ENCODE measurements around the gene PLEK.
A peak's percentile ranks its signal among the peaks of the same experiment; 100 is the strongest.
"Not testable (repeated sequence)": the region's sequence is repeated elsewhere in the genome, so short reads cannot be mapped to it uniquely, and the experiment has no call there.

The PLEK gene

DNA sequence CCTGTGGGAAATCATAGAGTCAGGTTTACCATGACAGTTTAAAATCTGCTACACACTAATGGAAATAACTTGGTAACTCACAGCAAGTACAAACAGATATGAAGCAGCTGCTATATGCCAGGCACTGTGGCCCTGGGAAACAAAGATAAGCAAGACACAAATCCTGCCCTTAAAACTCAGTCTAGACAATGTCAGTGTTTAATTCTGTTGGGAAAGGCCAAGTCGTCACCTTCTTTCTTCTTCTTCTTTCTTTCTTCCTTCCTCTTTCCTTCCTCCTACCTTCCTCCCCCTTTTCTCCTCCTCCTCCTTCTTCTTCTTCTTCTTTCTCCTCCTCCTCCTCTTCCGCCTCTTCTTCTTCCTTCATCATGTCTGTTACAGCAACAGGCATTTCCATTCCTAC, 26.8 kb downstream of the PLEK start:
- Histone ChIP-seq H3K27me3 (replicated peaks in 2 of 5; ENCODE audit: control insufficient read depth in 4 of 5, insufficient read depth in 5 of 5, low read length in 4 of 5) (no peaks in the 10 kb centered on the region), H3K4me3 (ENCODE audit: control insufficient read depth in 1 of 7, extremely low read depth in 1 of 7, insufficient read depth in 4 of 7, low read depth in 2 of 7, low read length in 6 of 7) (no peak overlapping the region), H3K4me1 (ENCODE audit: control extremely low read depth in 1 of 4, control insufficient read depth in 4 of 4, insufficient read depth in 4 of 4, low read length in 3 of 4) (peaks cover 4 to 32% (median 23%) of the 10 kb centered on the region in 4 experiments), H3K36me3 (ENCODE audit: control insufficient read depth in 4 of 4, insufficient read depth in 4 of 4, low read length in 3 of 4) (peaks cover 36 to 90% (median 75%) of the 10 kb centered on the region in 4 experiments), H3K27ac (ENCODE audit: insufficient read depth in 1 of 2, low read depth in 1 of 2, low read length in 2 of 2, poor library complexity in 1 of 2, severe bottlenecking in 2 of 2) (no peak overlapping the region), H3K9me3 (ENCODE audit: control extremely low read depth in 1 of 5, control insufficient read depth in 4 of 5, insufficient read depth in 2 of 5, low read depth in 1 of 5, low read length in 4 of 5) (no peaks in the 10 kb centered on the region)
- DNase-seq, result peak in 1 of 3 donors; percentile 71
- WGBS (ENCODE audit: insufficient coverage), result 43% methylated on average over 1 of the region's 2 CpGs
- POLR2A ChIA-PET, result no interaction called here
- CTCF ChIA-PET, result interaction anchor here (0.9 kb wide), 1 partner anchor 26 kb away, joined by 3 read pairs; no protein-coding TSS in a partner anchor

DNA sequence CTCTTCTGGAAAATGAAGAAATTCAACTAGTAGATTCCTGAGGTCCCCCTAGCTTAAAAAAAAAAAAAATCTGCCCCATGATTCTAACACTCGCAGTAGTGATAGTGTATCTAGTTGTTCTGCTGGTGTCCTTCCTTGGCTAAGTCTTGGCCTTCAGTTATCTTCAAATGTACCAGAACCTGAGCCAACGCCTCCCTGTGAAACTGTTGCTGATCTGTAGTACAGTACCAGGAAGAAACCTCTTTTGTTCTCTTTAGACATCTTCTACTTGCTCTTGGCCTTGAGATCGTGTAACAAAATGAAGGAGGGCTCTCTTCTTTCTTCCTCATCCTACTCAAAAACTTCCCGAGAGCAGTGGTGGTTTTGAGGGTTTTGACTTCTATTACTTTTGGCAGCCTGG, 31.0 kb downstream of the PLEK start:
- no peak for DNase-seq
- Histone ChIP-seq H3K9me3 (ENCODE audit: control extremely low read depth in 1 of 5, control insufficient read depth in 4 of 5, insufficient read depth in 2 of 5, low read depth in 1 of 5, low read length in 4 of 5) (peaks cover 0 to 7% (median 3%) of the 10 kb centered on the region in 5 experiments), H3K4me1 (ENCODE audit: control extremely low read depth in 1 of 4, control insufficient read depth in 4 of 4, insufficient read depth in 4 of 4, low read length in 3 of 4) (peaks cover 0 to 7% (median 2%) of the 10 kb centered on the region in 4 experiments), H3K27me3 (replicated peaks in 2 of 5; ENCODE audit: control insufficient read depth in 4 of 5, insufficient read depth in 5 of 5, low read length in 4 of 5) (no peaks in the 10 kb centered on the region), H3K36me3 (ENCODE audit: control insufficient read depth in 4 of 4, insufficient read depth in 4 of 4, low read length in 3 of 4) (peaks cover 29 to 77% (median 56%) of the 10 kb centered on the region in 4 experiments), H3K27ac (ENCODE audit: insufficient read depth in 1 of 2, low read depth in 1 of 2, low read length in 2 of 2, poor library complexity in 1 of 2, severe bottlenecking in 2 of 2) (no peak overlapping the region), H3K4me3 (ENCODE audit: control insufficient read depth in 1 of 7, extremely low read depth in 1 of 7, insufficient read depth in 4 of 7, low read depth in 2 of 7, low read length in 6 of 7) (no peak overlapping the region)
- POLR2A ChIA-PET, result no interaction called here
- 94% methylated on average over 2 of the region's 4 CpGs for WGBS (ENCODE audit: insufficient coverage)
- CTCF ChIA-PET, result no interaction called here

DNA sequence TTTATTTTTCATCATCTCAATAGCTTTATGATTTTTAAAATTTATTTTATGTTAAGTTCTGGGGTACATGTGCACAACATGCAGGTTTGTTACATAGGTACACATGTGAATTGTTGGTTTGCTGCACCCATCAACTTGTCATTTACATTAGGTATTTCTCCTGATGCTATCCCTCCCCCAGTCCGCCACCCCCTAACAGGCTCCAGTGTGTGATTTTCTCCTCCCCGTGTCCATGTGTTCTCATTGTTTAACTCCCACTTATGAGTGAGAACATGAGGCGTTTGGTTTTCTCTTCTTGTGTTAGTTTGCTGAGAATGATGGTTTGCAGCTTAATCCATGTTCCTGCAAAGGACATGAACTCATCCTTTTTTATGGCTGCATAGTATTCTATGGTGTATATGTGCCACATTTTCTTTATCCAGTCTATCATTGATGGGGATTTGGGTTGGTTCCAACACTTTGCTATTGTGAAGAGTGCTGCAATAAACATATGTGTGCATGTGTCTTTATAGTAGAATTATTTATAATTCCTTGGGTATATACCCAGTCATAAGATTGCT, 32.7 kb downstream of the PLEK start:
- H3K4me1 ChIP-seq (ENCODE audit: control extremely low read depth in 1 of 4, control insufficient read depth in 4 of 4, insufficient read depth in 4 of 4, low read length in 3 of 4); H3K9me3 ChIP-seq (ENCODE audit: control extremely low read depth in 1 of 5, control insufficient read depth in 4 of 5, insufficient read depth in 2 of 5, low read depth in 1 of 5, low read length in 4 of 5); POLR2A ChIA-PET; H3K27ac ChIP-seq (ENCODE audit: insufficient read depth in 1 of 2, low read depth in 1 of 2, low read length in 2 of 2, poor library complexity in 1 of 2, severe bottlenecking in 2 of 2); CTCF ChIA-PET; DNase-seq; H3K4me3 ChIP-seq (ENCODE audit: control insufficient read depth in 1 of 7, extremely low read depth in 1 of 7, insufficient read depth in 4 of 7, low read depth in 2 of 7, low read length in 6 of 7); H3K27me3 ChIP-seq (replicated peaks in 2 of 5; ENCODE audit: control insufficient read depth in 4 of 5, insufficient read depth in 5 of 5, low read length in 4 of 5): not testable (repeated sequence)
- WGBS (ENCODE audit: insufficient coverage), result no CpG with 5 or more reads among the region's 3 CpGs
- H3K36me3 ChIP-seq (ENCODE audit: control insufficient read depth in 4 of 4, insufficient read depth in 4 of 4, low read length in 3 of 4), result peaks cover 28 to 62% (median 43%) of the 10 kb centered on the region in 4 experiments

DNA sequence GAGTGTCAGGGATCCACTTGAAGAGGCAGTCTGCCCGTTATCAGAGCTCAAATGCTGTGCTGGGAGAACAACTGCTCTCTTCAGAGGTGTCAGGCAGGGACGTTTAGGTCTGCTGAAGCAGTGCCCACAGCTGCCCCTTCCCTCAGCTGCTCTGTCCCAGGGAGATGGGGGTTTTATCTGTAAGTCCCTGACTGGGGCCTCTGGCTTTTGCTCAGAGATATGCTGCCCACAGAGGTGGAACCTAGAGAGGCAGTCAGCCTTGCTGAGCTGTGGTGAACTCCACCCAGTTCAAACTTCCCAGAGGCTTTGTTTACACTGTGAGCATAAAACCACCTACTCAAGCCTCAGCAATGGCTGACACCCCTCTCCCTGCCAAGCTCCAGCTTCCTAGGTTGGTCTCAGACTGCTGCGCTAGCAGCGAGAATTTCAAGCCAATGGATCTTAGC, 38.1 kb downstream of the PLEK start:
- ChIA-PET POLR2A (no interaction called here), CTCF (interaction anchor here (0.9 to 2.8 kb wide), 4 partner anchors 9 to 51 kb away, joined by 3 to 19 read pairs (median 4); no protein-coding TSS in a partner anchor)
- peak in 2 of 3 donors; percentile 62 to 80 for DNase-seq
- no peak overlapping the region for H3K4me3 ChIP-seq (ENCODE audit: control insufficient read depth in 1 of 7, extremely low read depth in 1 of 7, insufficient read depth in 4 of 7, low read depth in 2 of 7, low read length in 6 of 7)
- H3K4me1 ChIP-seq (ENCODE audit: control extremely low read depth in 1 of 4, control insufficient read depth in 4 of 4, insufficient read depth in 4 of 4, low read length in 3 of 4), result peaks cover 0 to 4% (median 0%) of the 10 kb centered on the region in 4 experiments
- H3K36me3 ChIP-seq (ENCODE audit: control insufficient read depth in 4 of 4, insufficient read depth in 4 of 4, low read length in 3 of 4), result peaks cover 0 to 17% (median 1%) of the 10 kb centered on the region in 4 experiments
- peaks cover 0 to 4% (median under 1%) of the 10 kb centered on the region in 5 experiments for H3K9me3 ChIP-seq (ENCODE audit: control extremely low read depth in 1 of 5, control insufficient read depth in 4 of 5, insufficient read depth in 2 of 5, low read depth in 1 of 5, low read length in 4 of 5)
- 61% methylated on average over 4 of the region's 4 CpGs for WGBS (ENCODE audit: insufficient coverage)
- no peaks in the 10 kb centered on the region for H3K27me3 ChIP-seq (replicated peaks in 2 of 5; ENCODE audit: control insufficient read depth in 4 of 5, insufficient read depth in 5 of 5, low read length in 4 of 5)
- peak overlapping the region in 1 of 2 experiments; percentile 34 for H3K27ac ChIP-seq (ENCODE audit: insufficient read depth in 1 of 2, low read depth in 1 of 2, low read length in 2 of 2, poor library complexity in 1 of 2, severe bottlenecking in 2 of 2)

DNA sequence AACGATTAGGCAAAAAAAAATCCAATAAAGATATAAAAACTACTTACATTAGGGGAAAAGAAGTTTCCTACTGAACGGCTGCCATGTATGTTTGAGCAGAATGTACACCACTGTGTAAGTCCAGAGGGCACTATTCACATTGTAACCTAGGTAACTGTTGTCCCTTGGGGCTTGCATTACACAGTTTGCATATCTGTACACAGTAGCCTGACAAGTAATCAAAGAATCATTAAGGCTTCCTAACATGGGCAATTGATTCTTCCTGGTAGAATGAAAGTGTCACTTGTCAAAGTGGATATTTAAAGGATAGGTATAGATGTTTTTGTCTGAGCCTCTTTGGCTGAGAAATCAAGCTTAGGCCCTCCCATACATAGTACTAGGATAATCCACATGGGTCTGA, 39.1 kb downstream of the PLEK start:
- DNase-seq, result no peak
- H3K27ac ChIP-seq (ENCODE audit: insufficient read depth in 1 of 2, low read depth in 1 of 2, low read length in 2 of 2, poor library complexity in 1 of 2, severe bottlenecking in 2 of 2), result no peak overlapping the region
- no peaks in the 10 kb centered on the region for H3K27me3 ChIP-seq (replicated peaks in 2 of 5; ENCODE audit: control insufficient read depth in 4 of 5, insufficient read depth in 5 of 5, low read length in 4 of 5)
- WGBS (ENCODE audit: insufficient coverage), result 67% methylated on average over 2 of the region's 2 CpGs
- ChIA-PET CTCF (interaction anchor here (1.1 to 2.8 kb wide), 4 partner anchors 11 to 52 kb away, joined by 3 to 19 read pairs (median 6); no protein-coding TSS in a partner anchor), POLR2A (interaction anchor here (1.2 kb wide), 1 partner anchor 11 kb away, joined by 3 read pairs; no protein-coding TSS in a partner anchor)
- H3K9me3 ChIP-seq (ENCODE audit: control extremely low read depth in 1 of 5, control insufficient read depth in 4 of 5, insufficient read depth in 2 of 5, low read depth in 1 of 5, low read length in 4 of 5), result peaks cover 0 to 4% (median 0%) of the 10 kb centered on the region in 5 experiments
- peaks cover 0 to 16% (median 1%) of the 10 kb centered on the region in 4 experiments for H3K36me3 ChIP-seq (ENCODE audit: control insufficient read depth in 4 of 4, insufficient read depth in 4 of 4, low read length in 3 of 4)
- H3K4me3 ChIP-seq (ENCODE audit: control insufficient read depth in 1 of 7, extremely low read depth in 1 of 7, insufficient read depth in 4 of 7, low read depth in 2 of 7, low read length in 6 of 7), result no peak overlapping the region
- H3K4me1 ChIP-seq (ENCODE audit: control extremely low read depth in 1 of 4, control insufficient read depth in 4 of 4, insufficient read depth in 4 of 4, low read length in 3 of 4), result peaks cover 0 to 4% (median 0%) of the 10 kb centered on the region in 4 experiments

DNA sequence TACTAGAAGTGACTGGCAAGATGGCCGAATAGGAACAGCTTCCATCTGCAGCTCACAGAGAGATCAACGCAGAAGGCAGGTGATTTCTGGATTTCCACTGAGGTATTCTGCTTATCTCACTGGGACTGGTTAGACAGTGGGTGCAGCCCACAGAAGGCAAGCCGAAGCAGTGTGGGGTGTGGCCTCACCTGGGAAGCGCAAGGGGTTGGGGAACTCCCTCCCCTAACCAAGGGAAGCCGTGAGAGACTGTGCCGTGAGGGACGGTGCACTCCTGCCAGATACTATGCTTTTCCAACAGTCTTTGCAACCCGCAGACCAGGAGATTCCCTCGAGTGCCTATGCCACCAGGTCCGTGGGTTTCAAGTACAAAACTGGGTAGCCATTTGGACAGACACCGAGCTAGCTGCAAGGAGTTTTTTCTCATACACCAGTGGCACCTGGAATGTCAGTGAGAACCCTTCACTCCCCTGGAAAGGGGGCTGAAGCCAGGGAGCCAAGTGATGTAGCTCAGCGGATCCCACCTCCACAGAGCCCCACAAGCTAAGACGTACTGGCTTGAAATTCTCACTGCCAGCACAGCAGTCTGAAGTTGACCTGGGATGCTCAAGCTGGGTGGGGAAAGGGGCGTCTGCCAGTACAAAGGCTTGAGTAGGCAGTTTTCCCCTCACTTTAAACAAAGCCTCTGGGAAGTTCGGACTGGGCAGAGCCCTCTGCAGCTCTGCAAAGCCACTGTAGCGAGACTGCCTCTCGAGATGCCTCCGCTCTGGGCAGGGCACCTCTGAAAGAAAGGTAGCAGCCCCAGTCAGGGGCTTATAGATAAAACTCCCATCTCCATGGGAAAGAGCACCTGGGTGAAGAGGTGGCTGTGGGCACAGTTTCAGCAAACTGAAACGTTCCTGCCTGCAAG, 40.1 kb downstream of the PLEK start:
- CTCF ChIA-PET, result interaction anchor here (1.0 to 2.0 kb wide), 2 partner anchors 10 to 35 kb away, joined by 3 to 8 read pairs; no protein-coding TSS in a partner anchor
- DNase-seq, result no peak
- WGBS (ENCODE audit: insufficient coverage), result 91% methylated on average over 19 of the region's 19 CpGs

More for the DNA sequence above, 40.1 kb downstream of the PLEK start:
- no peak overlapping the region for H3K27ac ChIP-seq (ENCODE audit: insufficient read depth in 1 of 2, low read depth in 1 of 2, low read length in 2 of 2, poor library complexity in 1 of 2, severe bottlenecking in 2 of 2)
- POLR2A ChIA-PET, result interaction anchor here (0.5 to 1.2 kb wide), 3 partner anchors 10 to 685 kb away, joined by 3 read pairs; no protein-coding TSS in a partner anchor
- H3K27me3 ChIP-seq (replicated peaks in 2 of 5; ENCODE audit: control insufficient read depth in 4 of 5, insufficient read depth in 5 of 5, low read length in 4 of 5), result no peaks in the 10 kb centered on the region
- peaks cover 0 to 4% (median 0%) of the 10 kb centered on the region in 4 experiments for H3K4me1 ChIP-seq (ENCODE audit: control extremely low read depth in 1 of 4, control insufficient read depth in 4 of 4, insufficient read depth in 4 of 4, low read length in 3 of 4)
- H3K4me3 ChIP-seq (ENCODE audit: control insufficient read depth in 1 of 7, extremely low read depth in 1 of 7, insufficient read depth in 4 of 7, low read depth in 2 of 7, low read length in 6 of 7), result no peak overlapping the region
- H3K9me3 ChIP-seq (ENCODE audit: control extremely low read depth in 1 of 5, control insufficient read depth in 4 of 5, insufficient read depth in 2 of 5, low read depth in 1 of 5, low read length in 4 of 5), result no peaks in the 10 kb centered on the region
- H3K36me3 ChIP-seq (ENCODE audit: control insufficient read depth in 4 of 4, insufficient read depth in 4 of 4, low read length in 3 of 4), result peaks cover 0 to 10% (median 0%) of the 10 kb centered on the region in 4 experiments
